Suppressor macrophage (primary cell): Measurements from ENCODE around the gene TGFBI.
A peak's percentile ranks its signal among the peaks of the same experiment; 100 is the strongest.

ENCODE experiments used
- DNase-seq, 4 experiments: peaks; one replicate each; pipeline ENCODE4 v3.0.0-alpha.2; 2020 to 2022

Gene TGFBI

GRCh38 chr5:136001466-136001981, 27.3 kb upstream of the TGFBI start:
- DNase-seq = peak in 3 of 4 experiments; percentile 31 to 41 (median 39)

- DNase-seq = peak in 1 of 4 experiments; percentile 50
Observed at GRCh38 chr5:136004436-136004835, 24.4 kb upstream of the TGFBI start.

- no peak for DNase-seq
Observed at GRCh38 chr5:136005476-136005875, 23.3 kb upstream of the TGFBI start.

- DNase-seq = no peak
Observed at GRCh38 chr5:136006164-136006563, 22.6 kb upstream of the TGFBI start.

- no peak for DNase-seq
Observed at GRCh38 chr5:136006761-136007251, 22.0 kb upstream of the TGFBI start.

- DNase-seq = no peak
Observed at GRCh38 chr5:136007271-136007670, 21.5 kb upstream of the TGFBI start.

GRCh38 chr5:136011414-136012001, 17.3 kb upstream of the TGFBI start:
- peak in 2 of 4 experiments; percentile 57 to 59 for DNase-seq

GRCh38 chr5:136012041-136012804, 16.6 kb upstream of the TGFBI start:
- DNase-seq = peak; percentile 54 to 96 (median 80)

- DNase-seq = no peak
Observed at GRCh38 chr5:136013559-136013958, 15.2 kb upstream of the TGFBI start.

- no peak for DNase-seq
Observed at GRCh38 chr5:136014049-136015002, 14.5 kb upstream of the TGFBI start.

GRCh38 chr5:136015003-136015375, 13.8 kb upstream of the TGFBI start:
- DNase-seq = no peak

- DNase-seq = peak in 3 of 4 experiments; percentile 34 to 50 (median 39)
Observed at GRCh38 chr5:136015966-136016650, 12.7 kb upstream of the TGFBI start.

GRCh38 chr5:136016945-136017530, 11.8 kb upstream of the TGFBI start:
- DNase-seq = peak; percentile 61 to 84 (median 71)

GRCh38 chr5:136018814-136019783, 9.7 kb upstream of the TGFBI start:
- peak in 1 of 4 experiments; percentile 23 for DNase-seq

- no peak for DNase-seq
Observed at GRCh38 chr5:136020001-136020382, 8.8 kb upstream of the TGFBI start.

GRCh38 chr5:136020383-136021015, 8.3 kb upstream of the TGFBI start:
- peak; percentile 89 to 96 (median 90) for DNase-seq

- DNase-seq = peak in 3 of 4 experiments; percentile 52 to 63 (median 53)
Observed at GRCh38 chr5:136021016-136021405, 7.8 kb upstream of the TGFBI start.

- DNase-seq = no peak
Observed at GRCh38 chr5:136022965-136023364, 5.8 kb upstream of the TGFBI start.

GRCh38 chr5:136023958-136024541, 4.7 kb upstream of the TGFBI start:
- peak in 3 of 4 experiments; percentile 48 to 68 (median 53) for DNase-seq
